HepG2 (cell line): ENCODE data around the gene KRTAP4-16. TPM values are rescaled to one million over a fixed set of nuclear protein-coding genes. Genes with fewer than 3 reads are reported as not detected.

Source experiments
- ATAC-seq: fragments of 200-7000 bp; cut with Tn5 transposase; 3 replicates; pipeline ENCODE4 v1.9.1; 2020; ENCODE audit warnings: mild to moderate bottlenecking, moderate library complexity
- BruUV-seq: library from RNA; stranded (reverse); fragments of 400-500 nt; replicated peaks from 2 replicates; lab custom pipeline; 2021; lab: Mats Ljungman, UMichigan
- CTCF ChIA-PET: fragments of 300-600 bp; formaldehyde crosslinking; extraction: SDS; loops from one replicate; lab custom pipeline; 2021; ENCODE audit warnings: low total read pairs, inconsistent platforms, low intra/inter-chr PET ratio; lab: Yijun Ruan, JAX
- POLR2A ChIA-PET: fragments of 350-600 bp; sonication (Branson Sonifier 250); formaldehyde crosslinking; loops from one replicate; lab custom pipeline; 2020; ENCODE audit warnings: antibody characterized with exemption, inconsistent platforms; lab: Yijun Ruan, JAX
- DNase-seq: peaks from one replicate; pipeline ENCODE4 v3.0.0-alpha.2; 2015; ENCODE audit warnings: low spot score
- FAIRE-seq: peaks from 3 replicates; lab custom pipeline; 2011; peaks lifted over from hg19 to GRCh38; lab: Jason Lieb, UNC
- H2AFZ ChIP-seq: one replicate; pipeline ENCODE4 v1.6.1; 2011; ENCODE audit warnings: low read length, inconsistent platforms
- H3K27ac ChIP-seq: fragments of 300-600 bp; 3 replicates; pipeline ENCODE4 v1.8.0; 2011; ENCODE audit warnings: mixed run types, mild to moderate bottlenecking, mixed read lengths, low read length, inconsistent platforms; ENCODE audit not compliant: insufficient read depth; ENCODE audit errors: extremely low read length
- H3K27me3 ChIP-seq, 2 experiments: fragments of 200-600 bp in 1 of 2; 2 replicates in 1 of 2; 3 replicates in 1 of 2; pipeline versions ENCODE4 v1.6.0 to v1.8.0; 2011; ENCODE audit warnings: low read length in 2 of 2, mild to moderate bottlenecking in 2 of 2, moderate library complexity in 2 of 2, inconsistent platforms in 1 of 2; ENCODE audit not compliant: insufficient read depth in 2 of 2, control insufficient read depth in 1 of 2
- H3K36me3 ChIP-seq, 2 experiments: fragments of 200-600 bp in 1 of 2; replicated peaks in 1 of 2; 2 replicates in 1 of 2; 3 replicates in 1 of 2; pipeline versions ENCODE4 v1.5.1 to v1.8.0; 2011; ENCODE audit warnings: low read length in 2 of 2, inconsistent platforms in 1 of 2; ENCODE audit not compliant: insufficient read depth in 2 of 2, control insufficient read depth in 1 of 2
- H3K4me1 ChIP-seq: 2 replicates; pipeline ENCODE4 v1.5.1; 2012; ENCODE audit warnings: low read length, inconsistent platforms; ENCODE audit not compliant: insufficient read depth
- H3K4me2 ChIP-seq: 2 replicates; pipeline ENCODE4 v1.6.0; 2011; ENCODE audit warnings: low read depth, low read length, inconsistent platforms
- H3K4me3 ChIP-seq, 3 experiments: fragments of 200-600 bp in 1 of 3; sonication (generic), shearing (Covaris generic) in 1 of 3; replicated peaks in 1 of 3; 2 replicates each; pipeline ENCODE4 v1.5.1; 2011 to 2016; ENCODE audit warnings: low read length in 3 of 3, inconsistent platforms in 2 of 3, low read depth in 2 of 3, mild to moderate bottlenecking in 2 of 3, control low read depth in 1 of 3, mixed read lengths in 1 of 3; ENCODE audit not compliant: insufficient read depth in 1 of 3
- H3K79me2 ChIP-seq: one replicate; pipeline ENCODE4 v1.6.1; 2011; ENCODE audit warnings: low read length, inconsistent platforms; ENCODE audit not compliant: insufficient read depth
- H3K9ac ChIP-seq: 2 replicates; pipeline ENCODE4 v1.6.0; 2011; ENCODE audit warnings: mild to moderate bottlenecking, low read depth, low read length, inconsistent platforms; ENCODE audit not compliant: insufficient read depth
- H3K9me3 ChIP-seq: 2 replicates; pipeline ENCODE4 v1.5.1; 2012; ENCODE audit warnings: mild to moderate bottlenecking, low read length
- H4K20me1 ChIP-seq: 2 replicates; pipeline ENCODE4 v1.6.0; 2011; ENCODE audit warnings: inconsistent platforms, mild to moderate bottlenecking, low read length, moderate library complexity; ENCODE audit not compliant: insufficient read depth
- ARID2 ChIP-seq: sonication (generic); formaldehyde crosslinking; IDR thresholded peaks from 2 replicates; pipeline ENCODE4 v1.8.1; 2022; ENCODE audit warnings: mild to moderate bottlenecking, missing genetic modification reagents, borderline replicate concordance
- ARID3A ChIP-seq: IDR thresholded peaks from 2 replicates; pipeline ENCODE4 v1.6.1; 2012; ENCODE audit warnings: low read depth, low read length, improper control_type of control experiment
- BRCA1 ChIP-seq: sonication (generic); formaldehyde crosslinking; IDR thresholded peaks from 2 replicates; pipeline ENCODE4 v1.4.0; 2020; ENCODE audit warnings: missing genetic modification reagents
- CEBPB ChIP-seq: IDR thresholded peaks from 2 replicates; pipeline ENCODE4 v1.6.1; 2011; ENCODE audit warnings: low read depth, low read length, improper control_type of control experiment, borderline replicate concordance
- HNRNPK ChIP-seq: fragments of 200-400 bp; formaldehyde crosslinking; IDR thresholded peaks from 2 replicates; pipeline ENCODE4 v1.6.1; 2018; ENCODE audit warnings: low read length, low read depth, moderate library complexity, mild to moderate bottlenecking; ENCODE audit not compliant: poor library complexity, severe bottlenecking
- MAFK ChIP-seq, 2 experiments: IDR thresholded peaks in 1 of 2; conservative IDR thresholded peaks in 1 of 2; 2 replicates each; pipeline ENCODE4 v1.6.1; 2011; ENCODE audit warnings: improper control_type of control experiment in 2 of 2, low read length in 2 of 2
- MAZ ChIP-seq, 2 experiments: sonication (generic) in 1 of 2; formaldehyde crosslinking in 1 of 2; IDR thresholded peaks; 2 replicates each; pipeline versions ENCODE4 v1.5.0 to v1.6.1; 2012 to 2020; ENCODE audit warnings: low read depth in 2 of 2, mild to moderate bottlenecking in 2 of 2, borderline replicate concordance in 1 of 2, improper control_type of control experiment in 1 of 2, low read length in 1 of 2, missing genetic modification reagents in 1 of 2, moderate library complexity in 1 of 2
- PLRG1 ChIP-seq: fragments of 450-650 bp; conservative IDR thresholded peaks from 2 replicates; pipeline ENCODE4 v1.6.1; 2016
- RERE ChIP-seq: IDR thresholded peaks from 2 replicates; pipeline ENCODE4 v1.6.1; 2016; ENCODE audit warnings: low read depth, missing genetic modification reagents, missing compliant biosample characterization
- WGBS: methylation state at CpG from one replicate; pipeline ENCODE4 v1.1.6; 2017; ENCODE audit warnings: low lambda C conversion rate; 5-methylcytosine and 5-hydroxymethylcytosine counted together
- in situ Hi-C: cut with HindIII; loops from 2 replicates; pipeline ENCODE4 v1.10.0; 2017; ENCODE audit warnings: low pct_unique_long_range_greater_than_20kb; ENCODE audit not compliant: extremely low pct_ligation_motif_present
- intact Hi-C: fragments of 100-400 bp; cut with micrococcal nuclease; formaldehyde crosslinking; loops from one replicate; pipeline ENCODE4 v1.10.0; 2022; ENCODE audit not compliant: unreplicated experiment
- polyA plus RNA-seq, 8 experiments: library from polyadenylated mRNA; depleted of rRNA in 3 of 8; stranded (reverse) in 7 of 8; unstranded in 1 of 8; fragments of >200 nt; fragmentation: Illumina TruSeq in 4 of 8; extraction: Trizol in 4 of 8; gene quantifications; 2 replicates each; pipeline versions ENCODE4 v1.2.1 to v1.2.3, GENCODE V29; 2011 to 2016; ENCODE audit warnings: low read depth in 4 of 8, missing spikeins in 1 of 8, mixed read lengths in 1 of 8; ENCODE audit not compliant: insufficient read depth in 1 of 8
- total RNA-seq, 5 experiments: library from RNA; depleted of rRNA; stranded (reverse); fragments of >200 nt; fragmentation: Illumina TruSeq; extraction: Trizol; gene quantifications; 2 replicates each; pipeline ENCODE4 v1.2.3, GENCODE V29; 2016; ENCODE audit warnings: low read depth in 1 of 5

The KRTAP4-16 gene
- total and polyA plus RNA-seq, 2 of the 13 experiments (the other 11 are each of a cell fraction or from before 2014, with no cell fraction given), result not detected

GRCh38 chr17:41151525-41151924 is 49.5 kb upstream of the KRTAP4-16 start (continued):
- TF ChIP-seq ARID3A (no peak), MAFK (conservative IDR thresholded peaks at IDR 0.05 in 1 of 2, IDR thresholded peaks at IDR 0.05 in 1 of 2; ENCODE audit: low read length in 2 of 2) (peak; percentile 58 to 79)

GRCh38 chr17:41150026-41150425 is 48.0 kb upstream of the KRTAP4-16 start:
- 22% methylated on average over 4 of the region's 4 CpGs for WGBS
- ATAC-seq, result no peak
- in situ Hi-C loops, result no loop called here
- TF ChIP-seq CEBPB, result peak; percentile 22; the same call in 1 of the 2 replicates
- no peak for TF ChIP-seq HNRNPK
- H3K4me2 ChIP-seq, result no peak overlapping the region
- no TSS peak for BruUV-seq
- no peak overlapping the region for H2AFZ ChIP-seq
- no peak overlapping the region for H3K27ac ChIP-seq
- no peak overlapping the region for H3K9ac ChIP-seq
- FAIRE-seq, result no peak
- H3K27me3 ChIP-seq, result no peaks in the 10 kb centered on the region; a peak in 1 of 5 replicates
- POLR2A ChIA-PET, result no interaction called here
- no peaks in the 10 kb centered on the region for H3K4me1 ChIP-seq
- H3K4me3 ChIP-seq, result no peak overlapping the region
- no peaks in the 10 kb centered on the region for H3K9me3 ChIP-seq
- no peaks in the 10 kb centered on the region for H3K36me3 ChIP-seq
- no peaks in the 10 kb centered on the region for H4K20me1 ChIP-seq
- H3K79me2 ChIP-seq, result no peaks in the 10 kb centered on the region
- no peak for DNase-seq
- CTCF ChIA-PET, result no interaction called here
- intact Hi-C loops, result no loop called here

- CTCF ChIA-PET, result no interaction called here
- Histone ChIP-seq H3K9me3 (no peaks in the 10 kb centered on the region), H3K4me2 (no peak within 1 kb of the TSS), H3K4me3 (no peak within 1 kb of the TSS), H3K79me2 (no peaks in the 10 kb centered on the region), H3K4me1 (no peaks in the 10 kb centered on the region), H3K36me3 (no peaks in the 10 kb centered on the region), H3K27me3 (no peaks in the 10 kb centered on the region; a peak in 1 of 5 replicates), H4K20me1 (no peaks in the 10 kb centered on the region), H3K27ac (no peak within 1 kb of the TSS), H3K9ac (no peak within 1 kb of the TSS), H2AFZ (no peak within 1 kb of the TSS)
- ATAC-seq (no peak), FAIRE-seq (no peak), DNase-seq (no peak)
- POLR2A ChIA-PET, result no interaction called here
- intact Hi-C loops (no loop called here), in situ Hi-C loops (no loop called here)
- no TSS peak for BruUV-seq
- WGBS, result 0% methylated on average over 1 of the region's 2 CpGs
- TF ChIP-seq BRCA1 (CRISPR knock-in tag), result no peak
- no peak for TF ChIP-seq ARID2 (CRISPR knock-in tag)
- TF ChIP-seq RERE (CRISPR knock-in tag), result no peak
- TF ChIP-seq MAZ (IDR thresholded peaks at IDR 0.05; ENCODE audit: borderline replicate concordance, low read depth, low read length), result no peak
- no peak for TF ChIP-seq MAZ (CRISPR knock-in tag; IDR thresholded peaks at IDR 0.05; ENCODE audit: low read depth)
- no peak for TF ChIP-seq PLRG1
Measured at GRCh38 chr17:41149652-41149985, 47.6 kb upstream of the KRTAP4-16 start, which contains the start of gene KRTAP4-5. Gene KRTAP4-5, minus strand, starts transcription at chr17:41149825. Its CDS starts 58 bp downstream, at chr17:41149767.
